GM18511 (cell line): ENCODE results near the gene GHRHR.

Experiments
- ATAC-seq: cut with Tn5 transposase; IDR thresholded peaks from one replicate; pipeline ENCODE4 v1.9.1; 2021; ENCODE audit warnings: mild to moderate bottlenecking, moderate library complexity; ENCODE audit not compliant: unreplicated experiment

GHRHR gene

GRCh38 chr7:30927559-30927958 is 36.2 kb upstream of the GHRHR start:
- no peak for ATAC-seq

GRCh38 chr7:30928254-30928872 is 35.4 kb upstream of the GHRHR start:
- ATAC-seq: no peak

DNA sequence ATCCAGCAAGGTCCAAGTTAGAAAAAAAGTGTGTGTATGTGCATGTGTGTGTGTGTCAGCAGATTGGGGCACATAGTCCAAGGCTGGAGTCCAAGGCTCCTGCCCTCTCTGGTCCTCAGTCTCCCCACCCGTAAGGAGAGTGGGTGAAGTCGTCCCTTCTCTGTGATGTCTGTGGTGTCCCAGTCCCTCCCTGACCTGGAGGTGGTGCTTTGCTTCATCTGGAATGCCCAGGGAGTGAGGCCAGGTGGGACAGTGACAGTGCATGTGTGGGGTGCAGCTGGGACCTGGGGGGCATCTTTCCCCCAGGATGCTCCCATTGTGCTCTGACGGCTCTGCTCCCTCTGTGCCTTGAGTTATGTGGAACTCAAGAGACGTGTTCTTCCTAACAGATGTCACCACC is 34.1 kb upstream of the GHRHR start:
- ATAC-seq: no peak

DNA sequence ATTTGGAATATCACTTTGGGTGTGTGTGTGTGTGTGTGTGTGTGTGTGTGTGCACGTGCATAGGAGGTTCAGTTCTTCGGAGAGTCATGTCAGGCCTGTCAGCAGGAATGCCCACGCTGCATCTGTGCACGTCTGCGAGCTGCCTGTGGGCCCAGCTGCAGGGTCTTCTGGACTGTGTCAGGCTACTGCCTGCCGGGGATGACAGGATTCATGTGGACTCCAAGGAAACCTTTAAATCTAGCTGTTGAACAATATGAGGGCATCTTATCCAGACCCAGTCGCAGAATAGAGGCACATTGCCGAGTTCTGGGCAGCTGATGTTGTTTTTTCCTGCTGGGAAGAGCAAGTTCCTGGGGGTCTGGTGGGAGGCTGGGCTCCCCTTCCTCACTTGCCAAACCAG is 33.1 kb upstream of the GHRHR start:
- no peak for ATAC-seq

DNA sequence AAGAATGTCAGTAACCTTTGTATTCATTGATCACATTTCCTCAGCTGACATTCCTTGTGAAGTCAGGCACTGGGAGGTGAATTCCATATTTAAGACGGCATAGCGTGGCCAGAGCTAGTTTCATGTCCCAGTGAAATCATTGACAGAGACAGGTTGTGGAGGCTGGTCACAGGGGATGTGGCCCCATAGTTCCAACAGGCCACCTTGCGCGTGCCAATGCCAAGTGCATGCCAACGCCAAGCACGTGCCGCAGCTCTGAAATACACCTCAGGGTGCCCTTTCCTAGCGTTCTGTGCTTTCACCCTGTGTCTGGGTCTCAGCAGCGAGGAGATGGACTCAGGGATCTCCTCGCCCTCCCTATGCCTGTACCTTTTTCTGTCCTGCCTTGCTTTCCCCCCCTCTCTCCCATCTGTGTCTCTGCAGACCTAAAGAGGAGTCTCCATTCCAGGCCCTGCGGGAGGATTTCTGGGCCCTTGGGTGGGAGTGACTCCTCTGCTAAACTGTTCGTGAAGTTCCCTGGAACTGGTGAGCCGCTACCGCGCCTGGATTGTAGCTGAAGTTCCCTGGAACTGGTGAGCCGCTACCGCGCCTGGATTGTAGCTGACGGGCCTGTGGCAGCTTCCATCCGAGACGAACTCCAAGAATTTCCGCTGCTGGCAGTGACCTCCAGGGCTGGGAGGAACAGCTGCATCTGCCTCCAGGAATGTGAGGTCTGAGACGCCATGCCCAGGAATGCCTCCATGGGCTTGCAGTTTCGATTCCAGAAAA is 32.4 kb upstream of the GHRHR start:
- ATAC-seq: no peak

DNA sequence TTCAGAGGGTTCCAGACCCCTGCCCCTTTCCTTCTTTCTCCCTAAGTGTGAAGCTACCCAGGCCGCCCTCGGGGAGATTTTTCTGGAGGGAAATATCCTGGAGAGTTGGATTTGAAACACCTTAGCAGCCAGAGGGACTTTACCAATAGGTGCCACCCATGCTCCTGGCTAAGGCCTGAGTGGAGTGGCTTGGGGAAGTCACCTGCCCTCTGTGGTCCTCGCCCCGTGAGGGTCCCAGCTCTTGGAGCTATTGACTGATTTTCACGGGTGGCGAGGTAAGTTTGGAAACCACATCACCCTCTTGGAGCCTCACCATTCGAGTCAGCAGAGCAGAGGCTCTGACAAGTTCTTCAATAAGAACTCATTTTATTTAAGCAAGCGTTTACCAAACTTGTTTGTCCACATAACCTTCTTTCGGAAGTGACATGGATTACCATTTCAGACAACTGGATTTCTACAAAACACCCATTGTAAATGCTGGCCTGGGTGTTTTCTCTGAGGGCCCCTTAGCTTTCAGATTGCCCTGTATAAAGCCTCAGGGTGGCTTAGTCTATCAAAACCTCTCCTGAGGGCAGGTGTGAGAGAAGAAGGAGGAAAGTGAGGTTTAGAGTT is 31.7 kb upstream of the GHRHR start:
- ATAC-seq: no peak

GRCh38 chr7:30932562-30932961 is 31.2 kb upstream of the GHRHR start:
- ATAC-seq: no peak

DNA sequence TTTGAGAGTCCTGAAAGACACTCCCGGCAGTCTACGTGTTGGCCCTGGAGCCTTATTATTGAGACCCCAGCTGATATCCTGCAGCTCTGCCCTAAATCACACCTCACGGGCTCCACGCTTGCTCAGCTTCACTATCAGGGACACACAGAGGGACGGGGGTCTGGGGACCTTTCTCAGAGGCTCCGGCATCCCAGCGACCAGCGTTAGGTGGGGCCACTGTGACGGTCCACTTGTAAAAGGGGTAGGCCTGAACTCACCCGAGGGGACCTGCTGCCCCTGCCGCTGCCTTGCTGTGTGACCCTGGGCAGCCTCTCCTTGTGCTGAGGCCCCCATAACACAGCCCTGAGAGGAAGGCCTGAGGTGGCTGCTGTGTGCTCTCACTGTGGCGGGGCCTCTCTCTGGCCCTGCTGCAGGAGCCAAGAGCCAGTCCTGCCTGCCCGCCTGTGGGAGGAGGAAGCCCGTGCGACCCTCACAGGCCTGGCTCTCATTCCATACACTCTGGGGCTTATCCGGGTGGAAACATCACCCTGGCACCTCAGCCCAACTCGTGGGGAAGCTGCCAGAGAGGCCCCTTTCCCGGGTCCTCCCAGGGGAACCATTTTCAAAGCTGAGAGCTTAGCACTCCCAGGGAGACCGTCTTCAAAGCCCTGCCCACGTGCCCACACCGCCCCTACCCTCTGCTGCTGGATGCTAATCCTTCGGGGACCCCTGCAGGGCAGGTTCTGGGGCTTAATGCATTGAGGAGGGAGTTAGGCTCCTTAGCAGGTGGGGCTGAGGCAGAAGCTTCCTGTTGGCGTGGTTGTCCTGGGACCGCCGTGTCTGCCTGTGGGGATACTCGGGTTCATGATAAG is 30.4 kb upstream of the GHRHR start:
- no peak for ATAC-seq

GRCh38 chr7:30934225-30934624 is 29.5 kb upstream of the GHRHR start:
- ATAC-seq: no peak

- ATAC-seq: no peak
These were observed 28.8 kb upstream of the GHRHR start for GRCh38 chr7:30934732-30935568.

DNA sequence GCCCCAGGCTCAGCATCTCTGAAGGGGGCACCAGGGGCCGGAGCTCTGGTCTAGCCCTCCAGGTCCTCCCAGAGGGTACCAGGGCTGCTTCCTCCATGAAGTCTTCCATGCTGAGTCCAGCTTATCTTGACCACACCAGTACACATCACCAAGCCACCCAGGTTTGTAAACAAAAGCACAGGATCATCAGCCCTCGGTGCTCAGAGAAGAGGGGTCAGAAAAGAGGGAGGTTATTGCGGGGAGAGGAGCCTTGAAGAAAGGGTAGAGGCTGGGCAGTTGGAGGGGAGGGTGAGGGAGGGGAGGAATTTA is 28.2 kb upstream of the GHRHR start:
- ATAC-seq: no peak

GRCh38 chr7:30936650-30937245 is 27.0 kb upstream of the GHRHR start:
- no peak for ATAC-seq

DNA sequence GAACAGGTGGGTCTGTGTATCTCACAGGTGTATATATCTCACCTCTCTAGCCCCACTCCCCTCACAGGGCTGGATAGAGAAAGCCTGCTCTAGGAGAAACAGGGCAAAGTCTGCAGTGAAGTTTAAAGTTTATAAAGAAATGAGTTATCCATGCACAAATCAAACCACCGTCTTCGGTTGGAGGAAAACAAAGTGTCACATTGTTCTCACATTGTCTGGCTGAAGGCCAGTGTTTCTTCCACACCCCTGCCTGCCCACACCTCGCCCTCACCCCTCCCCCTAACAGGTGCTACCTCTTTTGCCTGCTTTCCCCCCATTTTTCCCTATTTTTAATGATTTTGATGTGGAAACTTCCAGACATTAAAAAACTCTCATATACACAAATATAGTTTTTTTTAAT is 26.3 kb upstream of the GHRHR start:
- ATAC-seq: no peak

- ATAC-seq: peak; percentile 89
These were observed 25.1 kb upstream of the GHRHR start for GRCh38 chr7:30938435-30939316.

DNA sequence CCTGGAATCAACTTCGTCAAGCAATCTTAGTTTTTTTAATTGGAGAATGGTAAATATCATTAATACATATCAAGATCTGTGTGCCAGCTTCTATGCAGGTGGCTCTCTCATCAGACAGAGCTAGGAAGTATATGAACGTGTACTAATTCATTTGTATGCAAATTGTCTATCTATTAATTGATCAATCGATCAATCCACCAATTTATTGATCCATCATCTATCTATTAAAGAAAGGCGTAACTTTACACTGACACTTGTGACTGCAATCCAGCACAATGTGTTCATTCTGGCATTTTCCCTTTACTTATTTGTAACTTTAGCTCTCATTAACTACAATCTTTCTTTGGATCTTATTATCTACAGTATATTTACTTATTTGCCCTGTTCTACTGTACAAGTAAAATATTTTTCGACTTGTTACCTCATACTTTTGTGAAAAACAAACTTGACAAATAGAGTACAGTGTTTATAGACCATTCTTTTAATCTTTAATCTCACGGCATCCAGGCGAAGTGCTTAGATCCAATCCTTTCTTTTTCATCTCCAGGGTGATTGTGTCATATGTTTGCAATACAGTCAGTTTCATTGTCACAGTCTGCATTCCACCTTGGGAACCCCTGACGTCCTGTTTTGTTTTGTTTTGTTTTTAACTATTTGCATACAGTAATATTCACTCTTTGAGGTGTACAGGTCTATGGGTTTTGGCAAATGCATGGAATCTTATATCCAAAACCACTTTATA is 22.0 kb upstream of the GHRHR start:
- ATAC-seq: no peak

GRCh38 chr7:30950197-30950596 is 13.6 kb upstream of the GHRHR start:
- no peak for ATAC-seq

- ATAC-seq: no peak
These were observed 8.8 kb upstream of the GHRHR start for GRCh38 chr7:30954914-30955313.

DNA sequence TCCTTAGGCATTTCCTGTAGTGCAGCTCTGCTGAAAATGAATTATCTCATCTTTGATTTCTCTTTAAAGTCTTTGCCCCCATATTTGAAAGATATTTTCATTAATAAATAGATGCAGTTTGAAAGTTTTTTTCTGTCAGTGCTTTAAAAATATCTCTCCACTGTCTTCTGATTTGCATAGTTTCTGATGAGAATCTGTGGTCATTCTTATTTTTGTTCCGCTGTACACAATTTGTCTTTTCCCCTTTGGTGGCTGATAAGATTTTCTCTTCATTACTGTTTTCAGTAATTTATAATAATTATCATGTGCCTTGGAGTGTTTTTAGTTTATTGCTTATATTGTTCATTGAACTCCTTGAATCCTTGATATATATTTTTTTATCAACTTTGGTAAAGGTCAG is 7.0 kb upstream of the GHRHR start:
- no peak for ATAC-seq

- no peak for ATAC-seq
These were observed 1.6 kb downstream of the GHRHR start for GRCh38 chr7:30965372-30965771.
